PFSK-1 (cell line): Measurements from ENCODE around the gene FOXN1.

Experiments
- FOXP2 ChIP-seq: optimal IDR thresholded peaks from 2 replicates; pipeline ENCODE3; 2011; ENCODE audit warnings: borderline replicate concordance, control low read depth, inconsistent platforms; ENCODE audit not compliant: insufficient read depth; ENCODE audit errors: extremely low read length, extremely low read depth
- POLR2AphosphoS5 ChIP-seq: IDR thresholded peaks from 2 replicates; pipeline ENCODE4 v1.6.1; 2012; ENCODE audit warnings: low read depth, mild to moderate bottlenecking, control low read depth, low read length, moderate library complexity
- REST ChIP-seq, 2 experiments: IDR thresholded peaks; 2 replicates each; pipeline versions ENCODE4 v1.6.1 to v1.8.0; 2011 to 2012; ENCODE audit warnings: low read depth in 2 of 2, low read length in 2 of 2, control low read depth in 1 of 2, inconsistent platforms in 1 of 2, mild to moderate bottlenecking in 1 of 2, moderate library complexity in 1 of 2; ENCODE audit not compliant: insufficient read depth in 1 of 2
- SIN3A ChIP-seq: IDR thresholded peaks from 2 replicates; pipeline ENCODE4 v1.6.1; 2012; ENCODE audit warnings: mild to moderate bottlenecking, low read length, moderate library complexity, borderline replicate concordance; ENCODE audit not compliant: insufficient read depth
- TAF1 ChIP-seq: IDR thresholded peaks from 2 replicates; pipeline ENCODE4 v1.6.1; 2012; ENCODE audit warnings: low read length, control low read depth, borderline replicate concordance; ENCODE audit not compliant: insufficient read depth

Gene FOXN1

DNA sequence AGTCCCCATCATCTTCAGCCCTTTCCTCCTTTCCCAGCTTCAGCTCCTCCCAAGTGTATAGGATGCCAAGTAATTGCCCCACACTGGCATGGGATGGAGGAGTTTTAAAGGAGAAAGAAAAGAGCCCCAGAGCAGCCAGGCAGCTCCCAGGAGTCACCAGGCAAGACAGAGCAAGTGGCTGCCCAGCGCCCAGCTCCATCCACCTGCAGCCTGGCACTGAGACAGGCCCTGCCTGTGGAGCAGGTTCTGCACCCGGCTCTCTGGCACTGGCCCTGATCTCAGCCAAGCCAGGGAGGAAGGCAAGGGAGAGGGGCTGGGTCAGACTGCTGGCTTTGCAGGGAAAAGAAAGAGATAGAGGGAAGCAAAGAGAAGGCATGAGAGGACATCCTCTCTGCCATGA, 21.7 kb downstream of the FOXN1 start:
- TF ChIP-seq REST (IDR thresholded peaks at IDR 0.05; ENCODE audit: insufficient read depth in 1 of 2, low read depth in 2 of 2, low read length in 2 of 2) (no peak), FOXP2 (no peak), TAF1 (no peak), SIN3A (no peak), POLR2AphosphoS5 (no peak)

DNA sequence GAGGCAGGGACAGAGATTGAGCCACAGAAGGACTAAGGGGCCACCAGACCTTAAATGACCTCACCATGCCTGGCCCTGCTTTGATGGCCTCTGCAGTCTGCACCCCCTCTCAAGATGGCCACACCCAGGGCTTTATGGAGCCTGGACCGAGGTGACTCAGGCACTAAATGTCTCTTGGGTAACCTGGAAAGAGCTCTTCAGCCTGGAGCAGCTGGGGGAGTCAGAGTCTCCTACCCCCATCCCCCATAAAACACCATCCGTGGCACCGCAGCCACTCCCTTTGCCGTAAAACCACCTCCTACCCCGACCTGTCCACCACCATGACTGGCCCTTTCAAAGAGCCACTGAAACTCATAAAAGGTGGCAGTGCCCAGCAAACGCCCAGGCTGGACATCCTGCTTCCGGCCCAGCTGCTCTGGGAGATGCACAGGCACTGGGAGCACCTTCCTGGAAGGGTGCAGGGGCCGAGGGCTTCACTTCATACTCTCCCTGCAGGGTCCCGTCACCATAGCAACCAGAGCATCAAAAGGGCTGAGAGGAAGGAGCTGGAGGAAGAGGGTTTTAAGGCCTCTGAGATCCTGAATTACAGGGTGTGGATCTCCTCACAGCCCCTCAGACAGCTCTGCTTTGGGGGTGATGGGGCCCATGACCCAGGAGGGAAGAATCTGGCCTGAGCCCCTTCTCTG, 22.3 kb downstream of the FOXN1 start:
- TF ChIP-seq FOXP2 (no peak), TAF1 (no peak), REST (IDR thresholded peaks at IDR 0.05; ENCODE audit: insufficient read depth in 1 of 2, low read depth in 2 of 2, low read length in 2 of 2) (no peak), POLR2AphosphoS5 (no peak), SIN3A (no peak)

DNA sequence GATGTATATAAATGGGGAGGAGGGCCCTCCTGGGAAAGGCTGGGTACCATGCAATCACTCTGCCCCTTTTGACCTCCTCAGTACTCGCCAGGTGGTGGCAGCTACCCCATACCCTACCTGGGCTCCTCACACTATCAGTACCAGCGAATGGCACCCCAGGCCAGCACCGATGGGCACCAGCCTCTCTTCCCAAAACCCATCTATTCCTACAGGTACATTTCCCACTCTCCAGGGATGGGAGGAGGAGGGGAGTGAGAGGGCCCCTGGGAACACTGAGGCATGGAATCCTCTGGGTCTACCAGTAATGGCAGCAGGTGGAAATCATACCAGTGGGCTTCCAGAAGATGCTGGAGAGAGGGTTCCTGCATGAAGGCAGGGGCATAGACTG, 22.9 kb downstream of the FOXN1 start:
- TF ChIP-seq FOXP2 (no peak), REST (IDR thresholded peaks at IDR 0.05; ENCODE audit: insufficient read depth in 1 of 2, low read depth in 2 of 2, low read length in 2 of 2) (no peak), SIN3A (no peak), POLR2AphosphoS5 (no peak), TAF1 (no peak)

DNA sequence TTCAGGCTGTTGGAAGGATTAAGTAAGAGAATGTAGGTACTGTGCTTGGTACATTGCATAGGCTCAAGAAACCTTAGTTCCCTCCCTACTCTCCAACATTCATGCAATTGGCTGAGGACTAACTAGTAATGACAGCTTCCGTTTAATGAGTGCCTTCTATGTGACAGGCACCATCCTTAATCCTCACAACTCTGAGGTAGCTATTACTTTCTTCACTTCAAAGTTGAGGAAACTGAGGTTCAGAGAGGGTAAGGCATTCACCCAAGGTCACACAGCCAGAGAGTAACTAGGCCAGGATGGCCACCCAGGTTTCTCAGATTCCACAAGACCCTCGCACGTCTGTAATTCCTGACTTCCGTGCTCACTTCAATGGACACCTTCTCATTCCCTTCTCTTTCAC, 24.1 kb downstream of the FOXN1 start:
- TF ChIP-seq FOXP2 (no peak), SIN3A (no peak), REST (IDR thresholded peaks at IDR 0.05; ENCODE audit: insufficient read depth in 1 of 2, low read depth in 2 of 2, low read length in 2 of 2) (no peak), TAF1 (no peak), POLR2AphosphoS5 (no peak)
